GM21576 (cell line): ENCODE results near the gene PRSS33.

Experiments used
- ATAC-seq: cut with Tn5 transposase; IDR thresholded peaks from one replicate; pipeline ENCODE4 v1.9.1; 2021; ENCODE audit warnings: mild to moderate bottlenecking, moderate library complexity; ENCODE audit not compliant: unreplicated experiment

Gene PRSS33

GRCh38 chr16:2765462-2766404 lies 21.6 kb downstream of the PRSS33 start:
- ATAC-seq, result no peak

GRCh38 chr16:2764718-2765117 lies 22.6 kb downstream of the PRSS33 start:
- ATAC-seq, result no peak

GRCh38 chr16:2763173-2763572 lies 24.2 kb downstream of the PRSS33 start:
- ATAC-seq, result no peak

GRCh38 chr16:2762711-2763110 lies 24.6 kb downstream of the PRSS33 start:
- ATAC-seq, result no peak

- no peak for ATAC-seq
Observed at GRCh38 chr16:2761886-2762583, 25.3 kb downstream of the PRSS33 start.

GRCh38 chr16:2761472-2761871 lies 25.9 kb downstream of the PRSS33 start:
- ATAC-seq, result no peak

GRCh38 chr16:2757344-2757743 lies 30.0 kb downstream of the PRSS33 start:
- ATAC-seq, result no peak

GRCh38 chr16:2756288-2757015 lies 30.9 kb downstream of the PRSS33 start:
- no peak for ATAC-seq

- no peak for ATAC-seq
Observed at GRCh38 chr16:2755158-2755557, 32.2 kb downstream of the PRSS33 start.

- ATAC-seq, result no peak
Observed at GRCh38 chr16:2753733-2754020, 33.7 kb downstream of the PRSS33 start.

- peak; percentile 32 for ATAC-seq
Observed at GRCh38 chr16:2752850-2753732, 34.3 kb downstream of the PRSS33 start.

- ATAC-seq, result peak; percentile 74
Observed at GRCh38 chr16:2752035-2752849, 35.1 kb downstream of the PRSS33 start, which contains the start of gene SRRM2. Gene SRRM2 (plus strand): TSS chr16:2752638. CDS start chr16:2756365, 3,727 bp downstream.

GRCh38 chr16:2751577-2752034 lies 35.8 kb downstream of the PRSS33 start:
- ATAC-seq, result peak; percentile 34

GRCh38 chr16:2749936-2750335 lies 37.4 kb downstream of the PRSS33 start:
- no peak for ATAC-seq

- ATAC-seq, result no peak
Observed at GRCh38 chr16:2749476-2749875, 37.9 kb downstream of the PRSS33 start.

- no peak for ATAC-seq
Observed at GRCh38 chr16:2748757-2749455, 38.5 kb downstream of the PRSS33 start.

- ATAC-seq, result no peak
Observed at GRCh38 chr16:2745961-2746360, 41.4 kb downstream of the PRSS33 start.

- no peak for ATAC-seq
Observed at GRCh38 chr16:2745116-2745890, 42.1 kb downstream of the PRSS33 start.
